Epithelial cell of proximal tubule (primary cell): ENCODE results near the gene WDR45B. TPM values are rescaled to one million over a fixed set of nuclear protein-coding genes. Genes with fewer than 3 reads are reported as not detected.

Experiments
- DNase-seq: peaks from one replicate; pipeline ENCODE4 v3.0.0-alpha.2; 2011; ENCODE audit warnings: low read depth
- H3K4me3 ChIP-seq: 2 replicates; pipeline ENCODE4 v1.5.1; 2011; ENCODE audit warnings: low read depth, mild to moderate bottlenecking, low read length
- total RNA-seq: library from RNA; depleted of rRNA; stranded (reverse); fragments of >200 nt; gene quantifications from 2 replicates; pipeline ENCODE4 v1.2.3, GENCODE V29; 2015
- TF ChIP-seq, protein P1 (sequence below): conservative IDR thresholded peaks from 2 replicates; pipeline ENCODE4 v1.5.1; 2012; ENCODE audit warnings: low read depth, mild to moderate bottlenecking, low read length

Gene WDR45B
- total RNA-seq, 1 donor from 2014 or later = 81.3 TPM

DNA sequence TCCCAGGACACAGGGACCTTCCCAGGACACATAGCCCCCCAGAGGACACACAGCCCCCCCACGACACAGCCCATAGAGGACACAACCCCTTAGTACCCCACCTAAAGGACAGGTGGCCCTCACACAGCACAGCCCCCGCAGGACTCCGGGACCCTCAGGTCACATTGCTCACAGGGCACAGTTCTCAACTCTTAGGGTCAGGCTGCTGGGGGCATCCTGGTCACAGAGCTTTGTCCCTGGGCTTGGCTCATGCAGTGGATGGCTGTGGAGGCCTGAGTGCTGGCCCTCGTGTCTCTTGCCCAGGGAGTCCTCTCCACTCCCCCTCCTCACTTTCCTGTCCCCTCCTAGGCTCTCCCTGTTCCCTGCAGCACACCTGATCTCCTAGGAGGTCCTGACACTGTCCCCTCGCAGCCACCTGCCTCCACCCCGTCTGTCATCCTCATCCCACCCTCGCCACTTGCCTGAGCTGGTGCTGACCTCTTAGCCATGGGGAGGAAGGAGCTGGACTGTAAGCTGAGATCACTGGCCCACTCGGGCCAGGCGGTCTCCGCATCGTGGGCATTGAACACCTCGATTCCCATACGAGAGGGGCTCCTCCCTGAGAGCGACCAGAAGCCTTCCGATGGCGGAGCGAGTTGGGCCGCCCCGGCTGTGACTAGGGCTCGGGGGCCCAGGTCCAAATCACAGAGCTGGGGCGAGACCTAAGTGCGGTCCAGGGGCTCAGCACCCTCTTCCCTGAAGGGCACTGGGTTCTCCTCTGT is 1.4 kb upstream of the WDR45B start:
- TF ChIP-seq, protein P1, sequence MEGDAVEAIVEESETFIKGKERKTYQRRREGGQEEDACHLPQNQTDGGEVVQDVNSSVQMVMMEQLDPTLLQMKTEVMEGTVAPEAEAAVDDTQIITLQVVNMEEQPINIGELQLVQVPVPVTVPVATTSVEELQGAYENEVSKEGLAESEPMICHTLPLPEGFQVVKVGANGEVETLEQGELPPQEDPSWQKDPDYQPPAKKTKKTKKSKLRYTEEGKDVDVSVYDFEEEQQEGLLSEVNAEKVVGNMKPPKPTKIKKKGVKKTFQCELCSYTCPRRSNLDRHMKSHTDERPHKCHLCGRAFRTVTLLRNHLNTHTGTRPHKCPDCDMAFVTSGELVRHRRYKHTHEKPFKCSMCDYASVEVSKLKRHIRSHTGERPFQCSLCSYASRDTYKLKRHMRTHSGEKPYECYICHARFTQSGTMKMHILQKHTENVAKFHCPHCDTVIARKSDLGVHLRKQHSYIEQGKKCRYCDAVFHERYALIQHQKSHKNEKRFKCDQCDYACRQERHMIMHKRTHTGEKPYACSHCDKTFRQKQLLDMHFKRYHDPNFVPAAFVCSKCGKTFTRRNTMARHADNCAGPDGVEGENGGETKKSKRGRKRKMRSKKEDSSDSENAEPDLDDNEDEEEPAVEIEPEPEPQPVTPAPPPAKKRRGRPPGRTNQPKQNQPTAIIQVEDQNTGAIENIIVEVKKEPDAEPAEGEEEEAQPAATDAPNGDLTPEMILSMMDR = no peak
- no peak overlapping the region for H3K4me3 ChIP-seq
- no peak for DNase-seq

DNA sequence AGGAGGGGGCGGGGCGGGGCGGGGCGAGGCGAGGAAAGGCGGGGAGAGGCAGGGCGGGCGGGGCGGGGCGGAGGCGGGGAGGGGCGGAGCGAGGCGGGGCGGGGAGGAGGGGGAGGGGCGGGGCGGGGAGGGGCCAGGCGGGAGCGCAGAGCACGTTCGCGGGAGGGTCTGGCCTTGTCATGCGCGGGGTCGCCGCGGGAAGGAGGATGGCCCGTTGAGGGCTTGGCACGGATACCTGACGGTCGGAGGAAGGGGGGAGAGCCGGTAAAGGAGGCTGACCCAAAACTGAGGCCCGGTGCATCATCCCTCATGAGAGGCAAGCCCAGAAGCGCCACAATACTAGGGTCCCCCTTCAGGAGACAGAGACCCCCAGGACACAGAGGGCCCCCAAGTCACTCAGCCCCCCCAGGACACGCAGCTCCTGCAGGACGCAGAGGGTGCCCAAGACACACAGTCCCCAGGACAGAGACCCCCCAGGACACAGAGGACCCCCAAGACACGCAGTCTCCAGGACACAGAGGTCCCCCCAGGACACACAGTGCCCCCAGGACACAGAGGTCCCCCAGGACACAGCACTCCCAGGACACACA is 593 bp upstream of the WDR45B start:
- peak overlapping the region; percentile 55 for H3K4me3 ChIP-seq
- TF ChIP-seq, protein P1 = no peak
- DNase-seq = no peak

DNA sequence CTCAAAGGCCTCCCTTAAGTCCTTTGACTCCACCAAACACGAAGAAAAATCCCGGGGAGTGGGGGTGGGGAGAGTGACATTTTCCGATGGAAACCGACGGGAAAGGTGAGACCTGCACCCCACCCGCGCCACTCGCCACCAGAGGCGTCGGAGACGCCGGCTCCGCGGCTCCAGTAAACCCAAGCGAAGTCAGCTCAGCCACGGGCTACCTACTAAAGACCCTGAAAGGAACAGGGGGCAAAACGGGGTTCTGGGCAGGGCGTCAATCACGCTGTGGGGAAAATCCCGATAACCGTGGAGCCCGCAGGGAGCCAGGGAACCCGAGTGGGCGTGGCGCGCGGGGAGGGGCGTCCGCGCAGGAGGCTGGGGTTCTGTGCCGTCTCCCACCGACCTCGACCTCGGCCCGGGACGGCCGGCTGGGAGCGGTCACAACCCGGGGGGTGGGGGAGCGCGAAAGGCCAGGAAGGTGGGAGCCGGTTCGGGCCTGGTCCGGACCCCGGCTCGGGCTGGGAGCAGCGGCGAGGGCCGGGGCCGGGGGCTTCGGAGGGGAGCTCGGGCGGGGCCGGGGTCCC is 565 bp downstream of the WDR45B start:
- TF ChIP-seq, protein P1 = no peak
- DNase-seq = no peak
- H3K4me3 ChIP-seq = peak overlapping the region; percentile 95

DNA sequence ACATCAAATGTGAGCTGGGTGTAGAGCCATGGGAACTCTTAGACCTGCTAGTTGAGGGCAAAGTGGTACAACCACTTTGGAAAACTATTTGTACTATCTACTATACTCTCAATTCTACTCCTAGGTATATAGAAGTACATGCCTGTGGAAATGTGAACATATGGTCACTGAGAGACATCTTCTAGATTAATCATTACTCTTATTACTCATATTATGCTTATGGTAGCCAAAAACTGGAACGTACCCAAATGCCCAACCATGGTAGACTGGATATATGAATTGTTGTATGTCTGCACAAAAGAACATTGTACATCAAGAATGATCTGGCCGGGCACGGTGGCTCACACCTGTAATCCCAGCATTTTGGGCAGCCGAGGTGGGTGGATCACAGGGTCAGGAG is 2.7 kb downstream of the WDR45B start:
- H3K4me3 ChIP-seq = no peak overlapping the region
- DNase-seq = no peak
- TF ChIP-seq, protein P1 = no peak

DNA sequence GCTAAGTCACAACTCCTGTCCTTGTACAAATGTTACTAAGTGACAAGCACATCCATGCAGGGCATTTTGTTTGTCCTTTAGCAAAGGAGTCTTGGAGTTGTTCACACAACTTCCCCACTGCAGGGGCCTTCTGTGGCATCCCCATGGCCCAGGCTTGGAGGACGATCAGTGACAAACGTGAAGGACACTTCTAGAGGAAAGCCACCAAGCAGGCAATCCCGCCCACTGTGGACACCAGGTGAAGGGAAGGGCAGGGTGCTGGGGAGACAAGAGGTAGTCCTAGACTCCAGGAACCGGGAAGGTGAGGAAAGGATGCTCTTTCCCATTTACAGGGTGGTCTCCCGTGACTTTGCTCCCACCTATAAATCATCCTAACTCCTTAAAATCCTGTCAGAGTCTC is 4.1 kb downstream of the WDR45B start:
- TF ChIP-seq, protein P1 = no peak
- DNase-seq = no peak
- H3K4me3 ChIP-seq = no peak overlapping the region

DNA sequence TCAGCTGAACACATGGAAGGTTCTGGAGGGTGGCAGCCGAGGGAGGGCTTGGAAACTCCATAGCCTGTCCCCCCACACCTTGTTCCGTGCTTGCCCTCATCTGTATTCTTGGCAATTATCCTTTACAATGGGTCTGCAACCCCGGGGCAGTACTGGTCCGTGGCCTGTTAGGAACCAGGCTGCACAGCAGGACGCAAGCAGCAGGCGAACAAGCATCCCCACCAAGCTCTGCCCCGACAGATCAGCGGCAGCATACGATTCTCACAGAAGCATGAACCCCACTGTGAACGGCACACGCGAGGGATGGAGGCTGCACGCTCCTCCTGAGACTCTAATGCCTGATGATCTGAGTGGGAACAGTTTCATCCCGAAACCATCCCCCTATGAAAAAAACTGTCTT is 6.2 kb downstream of the WDR45B start:
- TF ChIP-seq, protein P1 = no peak
- no peak for DNase-seq

More for the DNA sequence above, 6.2 kb downstream of the WDR45B start:
- no peak overlapping the region for H3K4me3 ChIP-seq
